ENCODE results near the gene WFIKKN1.

WFIKKN1 gene

GRCh38 chr16:630815-631405 is at the start of gene WFIKKN1:
Gene WFIKKN1, plus strand, starts transcription at chr16:630985. Its CDS starts 269 bp downstream, at chr16:631254.
- no peak for DNase-seq (ENCODE audit: low spot score)

GRCh38 chr16:582218-582613 is 48.6 kb upstream of the WFIKKN1 start:
- no peak for DNase-seq (ENCODE audit: low spot score)

- no peak for DNase-seq (ENCODE audit: low spot score)
These were observed 48.0 kb upstream of the WFIKKN1 start for GRCh38 chr16:582614-583331.

GRCh38 chr16:583470-583814 is 47.3 kb upstream of the WFIKKN1 start:
- no peak for DNase-seq (ENCODE audit: low spot score)

GRCh38 chr16:583815-584591 is 46.8 kb upstream of the WFIKKN1 start:
- no peak for DNase-seq (ENCODE audit: low spot score)

- DNase-seq (ENCODE audit: low spot score), result no peak
These were observed 45.4 kb upstream of the WFIKKN1 start for GRCh38 chr16:585351-585750.

- DNase-seq (ENCODE audit: low spot score), result no peak
These were observed 44.6 kb upstream of the WFIKKN1 start for GRCh38 chr16:586047-586644.

- no peak for DNase-seq (ENCODE audit: low spot score)
These were observed 43.9 kb upstream of the WFIKKN1 start for GRCh38 chr16:586645-587590.

GRCh38 chr16:588639-588888 is 42.2 kb upstream of the WFIKKN1 start:
- no peak for DNase-seq (ENCODE audit: low spot score)

GRCh38 chr16:588889-589657 is 41.7 kb upstream of the WFIKKN1 start:
- DNase-seq (ENCODE audit: low spot score), result peak; percentile 95

GRCh38 chr16:589658-590187 is 41.1 kb upstream of the WFIKKN1 start, which contains the start of gene RAB40C:
Gene RAB40C, plus strand, starts transcription at chr16:590066. Its CDS starts 226 bp downstream, at chr16:590292.
- peak; percentile 96 for DNase-seq (ENCODE audit: low spot score)

GRCh38 chr16:590188-590814 is 40.5 kb upstream of the WFIKKN1 start:
- no peak for DNase-seq (ENCODE audit: low spot score)

GRCh38 chr16:590815-591200 is 40.0 kb upstream of the WFIKKN1 start:
- no peak for DNase-seq (ENCODE audit: low spot score)

GRCh38 chr16:591231-591630 is 39.6 kb upstream of the WFIKKN1 start:
- no peak for DNase-seq (ENCODE audit: low spot score)

GRCh38 chr16:591892-592517 is 38.8 kb upstream of the WFIKKN1 start:
- no peak for DNase-seq (ENCODE audit: low spot score)

- peak; percentile 69 for DNase-seq (ENCODE audit: low spot score)
These were observed 38.1 kb upstream of the WFIKKN1 start for GRCh38 chr16:592518-593306.

GRCh38 chr16:593406-593805 is 37.4 kb upstream of the WFIKKN1 start:
- no peak for DNase-seq (ENCODE audit: low spot score)

- no peak for DNase-seq (ENCODE audit: low spot score)
These were observed 37.0 kb upstream of the WFIKKN1 start for GRCh38 chr16:593807-594206.

GRCh38 chr16:595094-595528 is 35.7 kb upstream of the WFIKKN1 start:
- no peak for DNase-seq (ENCODE audit: low spot score)
